GM12891 (cell line): ENCODE results near the gene SNCB.
A peak's percentile ranks its signal among the peaks of the same experiment; 100 is the strongest.

ENCODE experiments used
- DNase-seq: peaks from one replicate; pipeline ENCODE4 v3.0.0; 2011; ENCODE audit warnings: low spot score; ENCODE audit not compliant: insufficient read length
- FAIRE-seq: peaks from 2 replicates; lab custom pipeline; 2011; peaks lifted over from hg19 to GRCh38; lab: Jason Lieb, UNC
- PAX5 ChIP-seq: IDR thresholded peaks from 2 replicates; pipeline ENCODE4 v1.6.1; 2011; ENCODE audit warnings: low read length, moderate library complexity, mild to moderate bottlenecking; ENCODE audit not compliant: insufficient read depth, severe bottlenecking
- POLR2A ChIP-seq: IDR thresholded peaks from 2 replicates; pipeline ENCODE4 v1.6.1; 2011; ENCODE audit warnings: low read depth, low read length, control low read depth
- POLR2AphosphoS5 ChIP-seq: IDR thresholded peaks from 2 replicates; pipeline ENCODE4 v1.6.1; 2011; ENCODE audit warnings: low read depth, low read length, control low read depth
- POU2F2 ChIP-seq: IDR thresholded peaks from 2 replicates; pipeline ENCODE4 v1.6.1; 2011; ENCODE audit warnings: low read depth, mild to moderate bottlenecking, control low read depth, low read length, moderate library complexity
- SPI1 ChIP-seq: IDR thresholded peaks from 2 replicates; pipeline ENCODE4 v1.6.1; 2011; ENCODE audit warnings: low read depth, low read length, control low read depth
- TAF1 ChIP-seq: IDR thresholded peaks from 2 replicates; pipeline ENCODE4 v1.6.1; 2011; ENCODE audit warnings: low read depth, low read length, control low read depth

Gene SNCB

GRCh38 chr5:176625966-176626875 lies 4.1 kb downstream of the SNCB start:
- TF ChIP-seq POLR2AphosphoS5 (no peak), POU2F2 (no peak), POLR2A (no peak), TAF1 (no peak), SPI1 (no peak), PAX5 (no peak)
- no peak for FAIRE-seq

GRCh38 chr5:176625512-176625911 lies 4.8 kb downstream of the SNCB start:
- TF ChIP-seq PAX5 (no peak), POLR2A (no peak), POU2F2 (no peak), POLR2AphosphoS5 (no peak), SPI1 (no peak), TAF1 (no peak)
- no peak for DNase-seq
- FAIRE-seq, result no peak

More at GRCh38 chr5:176625966-176626875, 4.1 kb downstream of the SNCB start:
- no peak for DNase-seq

- DNase-seq (no peak), FAIRE-seq (no peak)
- TF ChIP-seq PAX5 (no peak), POLR2A (no peak), TAF1 (no peak), POLR2AphosphoS5 (no peak), POU2F2 (no peak), SPI1 (no peak)
Measured at GRCh38 chr5:176624938-176625337, 5.4 kb downstream of the SNCB start.

DNA sequence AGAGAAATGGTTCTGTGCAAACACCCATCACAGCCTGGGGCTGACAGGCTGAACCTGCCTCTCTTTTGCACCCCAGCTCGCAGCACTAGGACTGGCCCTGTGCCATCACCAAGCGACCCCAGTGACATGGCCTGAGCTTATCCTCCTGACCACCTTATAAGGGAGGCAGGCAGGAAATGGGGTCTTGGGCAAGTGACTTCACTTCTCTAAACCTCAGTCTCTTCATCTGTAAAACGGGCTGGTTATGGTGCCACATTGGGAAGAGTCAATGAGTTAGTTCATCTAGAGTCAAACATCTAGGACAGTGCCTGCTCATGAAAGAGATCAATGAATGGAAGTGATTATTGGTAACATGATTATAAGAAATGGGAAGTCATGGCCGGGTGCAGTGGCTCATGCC lies 6.2 kb downstream of the SNCB start:
- FAIRE-seq, result no peak
- no peak for DNase-seq
- TF ChIP-seq PAX5 (no peak), SPI1 (no peak), TAF1 (no peak), POLR2AphosphoS5 (no peak), POLR2A (no peak), POU2F2 (no peak)

- DNase-seq, result no peak
- no peak for FAIRE-seq
- no peak for TF ChIP-seq POLR2A
- no peak for TF ChIP-seq POLR2AphosphoS5
- TF ChIP-seq SPI1, result no peak
- no peak for TF ChIP-seq TAF1
- no peak for TF ChIP-seq POU2F2
- no peak for TF ChIP-seq PAX5
Measured at GRCh38 chr5:176621661-176622079, 8.7 kb downstream of the SNCB start.

- no peak for DNase-seq
- TF ChIP-seq POU2F2 (no peak), POLR2AphosphoS5 (no peak), TAF1 (no peak), PAX5 (no peak), POLR2A (no peak), SPI1 (no peak)
- FAIRE-seq, result no peak
Measured at GRCh38 chr5:176620333-176620981, 9.9 kb downstream of the SNCB start.

DNA sequence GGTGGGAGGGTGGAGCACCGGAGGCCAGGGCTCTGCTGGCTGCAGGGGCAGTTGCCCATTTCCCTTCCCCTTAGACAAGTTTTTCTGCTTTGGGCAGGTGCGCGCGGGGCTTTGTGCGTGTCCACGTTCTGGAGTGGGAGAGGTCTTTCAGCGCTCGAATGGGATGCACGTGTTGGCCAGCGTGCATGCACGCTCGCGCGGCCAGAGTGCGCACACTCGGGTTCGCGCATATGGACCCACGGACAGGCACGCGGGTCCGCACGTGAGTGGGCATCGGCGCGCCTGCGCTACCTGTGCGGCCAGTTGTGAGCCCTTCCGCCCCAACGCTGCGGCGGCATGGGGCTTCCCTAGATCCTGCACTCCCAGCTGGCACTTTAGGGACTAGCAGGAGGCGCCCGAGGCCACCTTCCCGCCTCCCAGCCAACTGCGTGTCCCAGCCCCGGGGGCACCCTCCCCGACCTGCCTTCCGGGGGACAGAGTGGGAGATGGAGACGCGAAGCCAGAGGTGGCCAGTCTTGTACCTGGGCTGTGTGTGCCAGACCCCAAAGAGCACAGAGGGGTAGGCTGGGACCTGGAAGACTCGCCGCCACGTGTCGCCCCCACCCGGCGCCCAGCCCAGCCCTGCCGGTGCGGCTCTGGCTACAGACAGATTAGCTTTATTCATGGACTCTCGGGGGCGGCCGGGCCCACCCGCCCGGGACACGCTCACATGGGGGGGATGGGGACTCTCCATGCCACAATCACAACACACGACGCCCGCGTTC lies 10.6 kb downstream of the SNCB start:
- FAIRE-seq (no peak), DNase-seq (no peak)
- TF ChIP-seq TAF1 (no peak), SPI1 (no peak), POLR2A (no peak), POU2F2 (no peak)

DNA sequence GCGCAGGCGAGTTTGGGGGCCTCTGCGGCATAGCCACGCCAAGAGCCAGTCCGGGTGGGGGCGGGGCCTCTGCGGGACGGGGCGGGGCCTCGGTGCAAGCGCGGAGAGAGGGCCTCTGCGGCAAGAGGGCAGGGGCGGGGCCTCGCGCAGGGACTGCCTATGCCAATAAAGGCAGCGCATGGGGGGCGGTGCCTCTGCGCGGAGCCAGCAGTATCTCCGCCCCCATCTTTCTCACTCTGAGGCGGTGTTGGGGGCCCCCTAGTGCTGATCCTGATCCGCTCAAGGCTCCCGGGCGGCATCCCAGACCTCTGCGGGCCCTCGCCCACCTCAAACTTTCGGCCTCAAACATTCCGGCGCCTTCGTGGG lies 11.1 kb downstream of the SNCB start:
- FAIRE-seq, result no peak
- TF ChIP-seq POLR2A (no peak), POU2F2 (no peak), SPI1 (no peak), POLR2AphosphoS5 (no peak), TAF1 (no peak), PAX5 (no peak)
- DNase-seq, result peak; percentile 68

DNA sequence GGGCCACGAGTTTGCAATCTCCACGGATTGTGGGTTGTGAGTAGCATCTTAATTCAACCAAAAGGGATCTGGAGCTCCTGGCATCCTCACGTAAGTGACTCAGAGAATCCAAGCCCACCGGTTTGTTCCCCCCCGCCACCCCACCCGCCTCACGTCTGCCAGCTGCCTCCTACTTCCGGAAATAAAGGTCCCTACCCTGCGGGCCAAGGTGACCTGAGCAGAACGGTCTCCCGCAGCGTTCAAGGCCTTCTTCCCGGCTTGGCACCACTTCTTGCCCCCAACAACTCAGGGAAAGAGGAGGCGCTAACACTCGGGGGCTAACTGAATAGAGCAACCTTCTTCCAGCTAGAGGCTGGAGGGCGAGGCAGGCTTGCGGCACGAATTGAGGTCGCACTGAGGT lies 11.6 kb downstream of the SNCB start:
- TF ChIP-seq SPI1, result no peak
- no peak for TF ChIP-seq PAX5
- no peak for TF ChIP-seq POLR2A
- no peak for TF ChIP-seq POU2F2
- no peak for TF ChIP-seq POLR2AphosphoS5
- no peak for TF ChIP-seq TAF1
- FAIRE-seq, result no peak
- DNase-seq, result no peak
